Measurements from ENCODE around the gene SKA3. TPM values are rescaled to one million over a fixed set of nuclear protein-coding genes. Genes with fewer than 3 reads are reported as not detected.

SKA3 gene
- total RNA-seq, 4 donors from 2014 or later = 0.13 to 0.24 TPM; not detected in 2

DNA sequence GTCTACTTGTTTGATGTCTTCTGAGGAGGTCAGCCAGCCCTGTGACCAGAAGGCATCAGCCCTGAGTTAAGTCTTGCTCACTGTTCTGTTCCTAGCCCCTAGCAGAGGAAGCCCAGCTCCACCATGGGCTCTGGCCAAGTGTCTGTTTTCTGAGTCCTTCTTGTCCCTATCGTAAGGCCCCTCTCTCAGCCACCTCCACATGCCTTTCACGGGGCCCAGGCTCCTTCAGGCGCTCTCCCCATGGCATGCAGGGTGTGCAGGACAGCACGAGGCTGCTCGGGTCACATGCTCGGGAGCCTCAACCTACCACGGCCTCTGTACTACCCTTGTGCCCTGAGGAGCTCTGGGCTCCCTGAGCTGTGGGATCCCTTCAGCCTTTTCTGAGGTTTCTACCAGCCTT is 67.2 kb downstream of the SKA3 start:
- no peak overlapping the region for H3K4me3 ChIP-seq
- TF ChIP-seq POLR2A (IDR thresholded peaks at IDR 0.05) (no peak), CTCF (IDR thresholded peaks at IDR 0.05 in 4 of 5, conservative IDR thresholded peaks at IDR 0.05 in 1 of 5) (no peak)
- in situ Hi-C loops (cut with MboI; ENCODE audit: low sequenced_read_pairs in 4 of 4) (loop anchor here in 2 of 4 donors (25.0 kb wide), 1 partner anchor 378 kb away; no protein-coding TSS in a partner anchor), intact Hi-C loops (cut with DNase I; ENCODE audit: low total_unique reads) (no loop called here)
- no peaks in the 10 kb centered on the region for H3K27me3 ChIP-seq
- H3K4me1 ChIP-seq = no peaks in the 10 kb centered on the region
- no peaks in the 10 kb centered on the region for H3K36me3 ChIP-seq
- ATAC-seq = no peak
- no peak overlapping the region for H3K27ac ChIP-seq
- no peaks in the 10 kb centered on the region for H3K9me3 ChIP-seq
- no peak for DNase-seq

DNA sequence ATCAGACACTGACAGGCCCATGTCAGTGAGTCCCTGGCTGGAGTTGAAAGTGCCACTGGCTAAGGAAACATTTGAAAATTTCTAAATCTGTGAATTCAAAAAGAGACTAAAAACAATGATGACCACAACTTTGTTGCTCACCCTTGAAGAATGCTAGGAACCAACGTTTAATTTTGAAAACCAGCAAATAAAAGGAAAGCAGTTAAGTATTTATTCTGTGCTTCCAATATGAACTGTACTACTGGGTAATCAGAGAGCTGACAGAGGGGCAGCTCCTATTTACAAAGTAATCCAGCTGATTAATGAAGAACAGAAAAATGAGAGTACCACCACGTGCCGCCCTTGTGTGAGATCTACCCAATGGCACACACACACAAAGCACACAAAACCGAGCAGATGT is 70.3 kb downstream of the SKA3 start:
- DNase-seq = no peak
- intact Hi-C loops (cut with DNase I; ENCODE audit: low total_unique reads) (no loop called here), in situ Hi-C loops (cut with MboI; ENCODE audit: low sequenced_read_pairs in 4 of 4) (loop anchor here in 2 of 4 donors (25.0 kb wide), 1 partner anchor 381 kb away; no protein-coding TSS in a partner anchor)
- no peaks in the 10 kb centered on the region for H3K36me3 ChIP-seq
- no peak for ATAC-seq
- no peak overlapping the region for H3K27ac ChIP-seq
- no peaks in the 10 kb centered on the region for H3K27me3 ChIP-seq
- H3K4me3 ChIP-seq = no peak overlapping the region
- TF ChIP-seq CTCF (IDR thresholded peaks at IDR 0.05 in 4 of 5, conservative IDR thresholded peaks at IDR 0.05 in 1 of 5) (no peak), POLR2A (IDR thresholded peaks at IDR 0.05) (no peak)
- H3K9me3 ChIP-seq = no peaks in the 10 kb centered on the region
- no peaks in the 10 kb centered on the region for H3K4me1 ChIP-seq

DNA sequence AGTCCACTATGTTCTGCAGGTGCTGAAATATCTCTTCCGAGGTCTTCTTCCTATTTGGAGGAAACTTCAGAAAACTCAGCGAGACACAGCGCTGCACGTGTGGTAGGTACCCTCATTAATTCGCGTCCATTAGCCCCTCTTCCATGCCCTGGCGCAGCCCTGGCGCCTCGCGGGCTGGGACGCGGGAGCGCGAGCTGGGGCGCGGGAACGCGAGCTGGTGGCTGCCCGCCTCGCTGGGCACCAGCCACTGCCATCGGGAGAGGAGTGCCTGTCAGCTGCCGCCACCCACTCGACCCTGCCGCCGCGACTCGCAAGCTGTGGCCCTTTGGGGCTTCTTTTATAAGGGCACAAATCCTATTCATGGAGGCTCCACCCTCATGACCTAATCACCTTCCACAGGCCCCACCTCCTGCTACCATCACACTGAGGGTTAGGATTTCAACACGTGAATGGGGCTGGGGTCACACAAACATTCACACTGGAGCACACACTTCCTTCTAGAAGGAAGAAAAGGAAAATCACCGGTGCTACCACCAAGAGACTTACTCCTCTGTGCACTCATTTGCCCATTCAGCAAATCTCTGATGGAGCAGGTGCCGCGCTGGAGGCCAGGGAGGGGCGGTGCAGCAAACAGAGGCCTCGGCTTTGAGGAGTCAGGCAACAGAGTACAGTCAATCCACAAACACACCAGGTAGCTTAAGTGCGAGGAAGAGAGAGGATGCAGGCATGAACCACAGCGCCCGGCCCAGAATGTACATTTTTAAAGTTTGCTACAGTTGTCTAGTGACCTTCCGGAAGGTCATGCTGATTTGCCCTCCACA is 71.9 kb downstream of the SKA3 start:
- Histone ChIP-seq H3K4me3 (no peak overlapping the region), H3K27me3 (no peaks in the 10 kb centered on the region), H3K36me3 (no peaks in the 10 kb centered on the region), H3K9me3 (no peaks in the 10 kb centered on the region), H3K4me1 (no peaks in the 10 kb centered on the region), H3K27ac (no peak overlapping the region)
- TF ChIP-seq POLR2A (IDR thresholded peaks at IDR 0.05) (no peak), CTCF (IDR thresholded peaks at IDR 0.05 in 4 of 5, conservative IDR thresholded peaks at IDR 0.05 in 1 of 5) (no peak)
- in situ Hi-C loops (cut with MboI; ENCODE audit: low sequenced_read_pairs in 4 of 4) (loop anchor here in 2 of 4 donors (25.0 kb wide), 1 partner anchor 383 kb away; no protein-coding TSS in a partner anchor), intact Hi-C loops (cut with DNase I; ENCODE audit: low total_unique reads) (no loop called here)
- DNase-seq (no peak), ATAC-seq (no peak)

Other genes with a start within 250 kb of the SKA3 start
- 10 to 100 TPM; 11.5 to 34.1 (median 18.8) TPM for gene LATS2, start 115.0 kb downstream of the SKA3 start, total RNA-seq
- gene SAP18, start 36.4 kb downstream of the SKA3 start, total RNA-seq = 10 to 100 TPM; 46.8 to 84.1 (median 68.2) TPM
- gene MRPL57, start 106 bp upstream of the SKA3 start, total RNA-seq = 10 to 100 TPM; 32.1 to 53.8 (median 47.6) TPM